Vagina (tissue), 2 donors: ENCODE results near the gene AKR1B15.

Source experiments
- POLR2A ChIP-seq, 2 donors: fragments of 450-650 bp; IDR thresholded peaks; one replicate each; pipeline ENCODE4 v1.6.1; 2017; ENCODE audit warnings: antibody characterized with exemption in 2 of 2, mild to moderate bottlenecking in 2 of 2, moderate library complexity in 2 of 2
- POLR2AphosphoS5 ChIP-seq, 2 donors: sonication (generic); formaldehyde crosslinking; IDR thresholded peaks; one replicate each; pipeline ENCODE4 v1.9.0; 2017; ENCODE audit warnings: antibody characterized with exemption in 2 of 2, mild to moderate bottlenecking in 2 of 2, low read depth in 1 of 2; ENCODE audit not compliant: insufficient read depth in 1 of 2
- TF ChIP-seq, protein P1 (sequence below), 3 experiments: fragments of 450-650 bp in 2 of 3; fragments of 200-600 bp in 1 of 3; sonication (generic) in 1 of 3; IDR thresholded peaks; one replicate each; pipeline ENCODE4 v1.5.1; 2017 to 2019; ENCODE audit warnings: antibody characterized with exemption in 3 of 3, mild to moderate bottlenecking in 2 of 3, moderate library complexity in 2 of 3

DNA sequence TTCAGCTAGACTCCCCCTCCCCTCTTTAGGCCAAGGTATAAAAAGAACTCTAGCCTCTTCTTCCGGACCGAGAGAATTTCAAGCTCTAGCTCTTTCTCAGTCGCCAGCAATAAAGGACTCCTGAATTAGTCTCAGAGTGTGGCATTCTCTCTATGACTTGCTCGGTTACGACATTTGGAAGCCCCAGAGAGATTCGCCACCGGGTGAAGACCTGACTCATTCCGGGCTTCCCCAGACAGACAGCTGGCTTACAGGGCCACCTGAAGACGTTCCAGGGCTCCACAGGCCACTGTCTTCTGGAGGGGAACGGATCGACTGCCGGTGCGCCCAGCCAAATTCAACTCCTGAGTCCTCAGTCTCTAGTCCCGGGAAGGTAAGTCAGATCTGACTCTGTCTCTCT, at the start of gene AKR1B15:
- TF ChIP-seq, protein P1, sequence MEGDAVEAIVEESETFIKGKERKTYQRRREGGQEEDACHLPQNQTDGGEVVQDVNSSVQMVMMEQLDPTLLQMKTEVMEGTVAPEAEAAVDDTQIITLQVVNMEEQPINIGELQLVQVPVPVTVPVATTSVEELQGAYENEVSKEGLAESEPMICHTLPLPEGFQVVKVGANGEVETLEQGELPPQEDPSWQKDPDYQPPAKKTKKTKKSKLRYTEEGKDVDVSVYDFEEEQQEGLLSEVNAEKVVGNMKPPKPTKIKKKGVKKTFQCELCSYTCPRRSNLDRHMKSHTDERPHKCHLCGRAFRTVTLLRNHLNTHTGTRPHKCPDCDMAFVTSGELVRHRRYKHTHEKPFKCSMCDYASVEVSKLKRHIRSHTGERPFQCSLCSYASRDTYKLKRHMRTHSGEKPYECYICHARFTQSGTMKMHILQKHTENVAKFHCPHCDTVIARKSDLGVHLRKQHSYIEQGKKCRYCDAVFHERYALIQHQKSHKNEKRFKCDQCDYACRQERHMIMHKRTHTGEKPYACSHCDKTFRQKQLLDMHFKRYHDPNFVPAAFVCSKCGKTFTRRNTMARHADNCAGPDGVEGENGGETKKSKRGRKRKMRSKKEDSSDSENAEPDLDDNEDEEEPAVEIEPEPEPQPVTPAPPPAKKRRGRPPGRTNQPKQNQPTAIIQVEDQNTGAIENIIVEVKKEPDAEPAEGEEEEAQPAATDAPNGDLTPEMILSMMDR (IDR thresholded peaks at IDR 0.05): no peak
- TF ChIP-seq POLR2A (IDR thresholded peaks at IDR 0.05) (no peak), POLR2AphosphoS5 (IDR thresholded peaks at IDR 0.05; ENCODE audit: insufficient read depth in 1 of 2, low read depth in 1 of 2) (no peak)
